NCI-H187 treated with DMSO at 0.1 percent for 48 hours (cell line): ENCODE results near the gene NFKB1.

Experiments
- DNase-seq: peaks from one replicate; lab custom pipeline; 2025; lab: John Stamatoyannopoulos, UW

Gene NFKB1

DNA sequence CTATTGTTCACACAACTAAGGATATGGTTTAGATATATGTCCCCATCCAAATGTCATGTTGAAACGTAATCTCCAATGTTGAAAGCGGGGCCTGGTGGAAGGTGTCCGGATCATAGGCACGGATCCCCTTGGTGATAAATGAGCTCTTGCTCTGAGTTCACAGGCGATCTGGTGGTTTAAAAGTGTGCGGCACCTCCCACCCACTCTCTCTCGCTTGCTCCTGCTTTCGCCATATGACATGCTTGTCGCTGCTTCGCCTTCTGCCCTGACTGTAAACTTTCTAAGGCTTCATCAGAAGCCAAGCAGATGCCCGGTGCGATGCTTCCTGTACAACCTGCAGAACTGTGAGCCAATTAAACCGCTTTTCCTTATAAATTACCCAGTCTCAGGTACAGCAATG, 128.5 kb downstream of the NFKB1 start:
- no peak for DNase-seq

DNA sequence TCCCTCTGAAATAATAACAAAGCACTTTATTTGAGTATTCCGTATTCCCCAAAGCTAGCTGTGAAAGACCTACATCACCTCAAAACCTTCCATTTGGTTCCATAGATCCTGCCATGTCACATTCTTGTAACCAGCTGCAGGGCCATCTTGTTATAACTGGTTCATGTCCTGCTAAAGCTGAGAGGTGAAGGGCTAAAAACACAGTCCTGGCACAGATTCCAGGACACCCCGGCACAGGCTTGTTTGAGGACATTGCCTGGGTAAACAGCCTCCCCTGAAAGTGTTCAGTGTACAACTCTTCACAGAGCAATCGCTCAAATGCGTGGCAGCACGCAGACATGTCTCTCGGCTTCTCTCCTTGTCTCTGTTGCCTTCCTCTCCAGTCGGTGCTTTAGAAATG, 130.5 kb downstream of the NFKB1 start:
- DNase-seq, result no peak

DNA sequence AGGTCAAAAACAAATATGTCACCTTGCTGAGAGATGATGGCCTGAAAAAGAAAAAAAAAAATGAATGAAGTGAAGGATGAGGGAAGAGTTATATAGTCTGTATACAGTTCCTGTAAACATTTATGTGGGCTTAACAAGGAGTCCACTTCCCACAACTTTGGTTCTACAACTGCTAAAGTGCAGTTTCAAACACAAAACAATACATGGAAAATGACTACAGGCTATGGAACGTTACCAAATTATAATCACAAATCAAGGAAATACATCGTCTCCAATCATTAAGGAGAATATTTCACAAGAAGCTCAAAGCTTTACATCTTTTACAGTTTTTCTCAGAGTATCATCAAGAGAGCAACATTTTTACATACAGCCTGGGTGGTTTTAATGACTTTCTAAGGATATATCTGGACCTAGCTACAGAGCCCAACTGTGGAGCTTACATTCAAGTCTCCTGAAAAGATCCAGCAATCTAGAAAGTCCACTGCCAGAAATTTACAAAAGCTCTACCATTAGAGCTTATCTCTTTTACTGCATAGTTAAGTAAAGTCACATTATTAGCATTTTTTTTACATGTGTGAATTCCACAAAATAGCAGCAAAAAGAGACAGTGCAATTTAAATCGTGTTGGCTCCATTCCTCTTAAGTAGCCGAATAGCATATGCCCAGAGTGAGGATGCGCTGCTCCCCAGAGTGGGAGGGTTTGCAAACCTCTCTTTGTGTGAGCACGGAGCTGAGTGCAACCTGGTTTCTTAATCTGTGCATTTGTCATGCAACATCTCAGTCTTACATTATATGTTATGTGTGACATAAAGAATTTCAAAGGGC, 131.3 kb downstream of the NFKB1 start:
- no peak for DNase-seq

DNA sequence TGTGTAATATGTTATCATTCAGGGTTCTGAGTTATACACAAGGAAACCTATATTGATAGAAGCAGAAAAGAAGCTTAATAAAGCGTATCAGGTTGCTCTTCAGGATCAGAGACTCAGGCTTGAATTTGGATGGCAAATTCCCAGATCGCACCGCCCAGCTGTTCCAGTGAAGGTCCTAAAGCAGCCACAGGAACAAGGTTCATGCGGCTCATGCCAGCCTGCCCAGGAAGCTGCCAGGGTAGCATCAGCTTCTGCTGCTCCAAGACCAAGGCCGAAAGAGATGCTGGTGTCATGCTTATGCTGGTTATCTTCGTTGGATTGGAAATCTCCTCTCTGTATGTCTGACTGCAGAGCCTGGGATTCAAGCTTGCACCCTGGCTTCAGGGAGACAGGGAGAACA, 131.9 kb downstream of the NFKB1 start:
- no peak for DNase-seq

DNA sequence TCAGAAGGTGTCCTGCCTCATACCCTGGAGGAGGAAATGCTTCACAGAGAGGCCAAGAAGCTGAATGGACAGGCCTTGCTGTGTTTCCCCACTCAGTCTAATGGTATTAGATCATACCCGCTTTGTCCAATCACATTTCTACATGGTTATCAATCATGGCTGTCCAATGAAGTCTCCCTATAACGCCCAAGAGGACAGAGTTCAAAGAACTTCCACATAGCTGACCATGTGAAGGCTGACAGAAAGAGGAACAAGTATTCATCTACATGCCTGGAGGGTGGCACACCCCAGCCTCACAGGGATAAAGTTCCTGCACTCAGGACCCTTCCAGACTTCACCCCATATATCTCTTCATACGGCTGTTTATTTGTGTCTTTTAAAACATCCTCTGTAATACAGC, 136.2 kb downstream of the NFKB1 start:
- DNase-seq, result no peak

DNA sequence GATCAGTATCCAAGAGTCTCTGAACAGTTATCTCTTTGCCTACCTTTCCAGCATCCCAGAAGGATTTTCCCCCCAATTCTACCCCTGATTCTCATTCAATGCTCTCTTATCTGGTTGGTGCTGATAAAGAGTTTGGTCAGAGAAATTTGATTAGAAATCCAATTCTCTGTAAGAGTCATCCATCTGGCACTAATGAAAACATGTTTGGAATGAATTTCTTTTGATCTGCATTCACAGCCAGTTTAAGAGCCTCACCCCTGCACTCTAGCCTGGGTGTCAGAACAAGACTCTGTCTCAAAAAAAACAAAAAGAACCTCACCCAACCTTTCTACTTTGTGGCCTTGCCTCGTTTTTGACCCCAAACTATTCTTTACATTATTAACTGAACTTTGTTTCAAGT, 137.5 kb downstream of the NFKB1 start:
- no peak for DNase-seq

DNA sequence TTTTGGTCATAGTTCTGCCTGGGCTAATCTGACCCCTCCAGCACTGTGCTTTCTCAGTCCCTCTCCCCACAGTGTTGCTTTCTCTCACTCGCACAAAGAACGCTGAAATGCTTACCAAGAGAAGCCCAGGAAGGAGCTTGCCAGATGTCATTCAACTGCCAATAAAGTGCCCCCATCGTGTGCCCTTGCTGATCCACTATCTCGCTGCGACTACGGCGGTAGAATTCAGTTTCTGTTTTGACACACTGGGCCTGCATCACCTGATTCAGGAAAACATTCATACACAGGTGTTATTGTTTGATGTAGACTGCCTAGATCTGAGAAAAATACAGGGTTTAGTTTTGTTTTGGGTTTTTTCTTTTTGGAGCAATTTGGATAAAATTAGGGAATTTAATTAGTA, 138.4 kb downstream of the NFKB1 start:
- DNase-seq, result no peak

DNA sequence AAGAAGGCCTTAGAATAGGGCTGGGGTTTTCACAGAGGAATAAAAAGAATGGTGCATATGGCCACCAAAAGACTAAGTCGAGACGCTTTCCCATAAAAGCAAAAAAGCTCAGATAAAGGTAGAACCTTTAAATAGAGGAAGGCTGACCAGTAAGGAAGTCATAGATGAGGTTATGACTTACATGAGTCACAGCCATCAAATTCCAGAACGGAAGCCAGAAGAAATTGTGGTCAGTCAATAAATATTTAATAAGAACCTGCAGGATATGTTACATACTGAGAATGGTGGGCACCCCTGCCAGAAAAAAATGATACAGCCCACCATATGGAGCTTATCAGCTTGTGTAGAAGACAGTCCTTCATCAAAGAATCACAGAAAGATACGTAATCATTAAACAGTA, 139.5 kb downstream of the NFKB1 start:
- DNase-seq, result no peak

DNA sequence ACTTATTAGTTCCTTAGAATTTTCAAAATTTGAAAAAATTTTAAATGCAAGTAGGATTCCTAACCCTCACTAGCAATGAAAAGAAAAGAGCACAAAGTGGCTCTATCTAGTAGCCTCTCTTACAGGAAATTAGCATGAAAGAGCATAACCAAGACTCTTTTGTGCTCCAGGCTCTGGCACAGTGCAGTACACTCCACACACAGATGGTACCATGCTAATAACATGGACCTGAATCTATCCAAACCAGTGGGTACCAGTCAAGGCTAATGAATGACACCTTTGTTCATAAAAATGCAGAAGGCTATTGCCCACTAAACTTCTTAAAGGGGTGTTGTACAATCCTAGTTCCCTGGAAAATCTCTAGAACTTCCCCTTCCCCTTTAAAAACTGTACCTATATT, 140.6 kb downstream of the NFKB1 start:
- no peak for DNase-seq

DNA sequence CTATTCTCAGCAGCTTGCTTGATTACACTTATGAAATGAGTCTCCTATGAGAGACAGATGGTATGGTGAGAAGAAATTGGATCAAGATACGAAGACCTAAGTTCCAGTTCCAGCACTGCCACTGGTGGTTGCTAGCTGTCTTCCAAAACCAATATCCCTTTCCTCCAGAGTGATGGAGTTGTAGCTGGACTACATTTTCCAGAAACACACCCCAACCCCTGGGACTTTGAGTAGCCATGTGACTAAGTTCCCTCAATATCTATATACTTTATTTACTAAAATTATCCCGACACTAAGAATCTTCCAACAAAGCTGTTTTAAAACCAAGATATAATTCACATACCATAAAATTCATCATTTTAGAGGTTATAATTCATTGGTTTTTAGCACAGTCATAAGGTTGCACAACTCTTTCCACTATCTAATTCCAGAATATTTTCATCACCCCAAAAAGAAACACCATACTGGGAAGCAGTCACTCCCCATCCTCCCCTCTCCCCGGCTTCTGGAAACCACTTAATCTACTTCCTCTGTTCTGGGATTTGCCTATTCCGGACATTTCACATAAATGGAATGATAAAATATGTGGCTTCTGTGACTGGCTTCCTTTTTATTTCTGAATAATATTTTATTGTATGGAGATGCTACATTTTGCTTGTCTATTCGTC, 141.6 kb downstream of the NFKB1 start:
- DNase-seq, result no peak

DNA sequence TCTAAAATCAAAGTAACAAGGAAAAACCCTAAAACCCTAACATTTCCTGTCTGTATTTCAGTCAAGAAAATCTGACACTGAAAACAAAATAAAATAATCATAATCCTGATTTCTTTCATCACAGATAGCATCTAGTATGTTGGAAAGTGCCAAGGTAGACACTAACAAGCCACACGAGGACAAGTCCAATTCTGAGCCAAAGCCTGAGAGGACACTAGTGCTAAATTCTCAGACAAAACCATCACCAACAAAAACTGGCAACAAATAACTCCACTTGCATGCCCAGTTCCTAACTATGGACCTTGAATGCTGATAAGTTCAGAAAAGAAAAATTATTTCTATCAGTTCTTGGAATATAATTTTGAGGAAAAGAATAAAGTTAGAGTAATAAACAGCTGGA, 146.0 kb downstream of the NFKB1 start:
- DNase-seq, result no peak

DNA sequence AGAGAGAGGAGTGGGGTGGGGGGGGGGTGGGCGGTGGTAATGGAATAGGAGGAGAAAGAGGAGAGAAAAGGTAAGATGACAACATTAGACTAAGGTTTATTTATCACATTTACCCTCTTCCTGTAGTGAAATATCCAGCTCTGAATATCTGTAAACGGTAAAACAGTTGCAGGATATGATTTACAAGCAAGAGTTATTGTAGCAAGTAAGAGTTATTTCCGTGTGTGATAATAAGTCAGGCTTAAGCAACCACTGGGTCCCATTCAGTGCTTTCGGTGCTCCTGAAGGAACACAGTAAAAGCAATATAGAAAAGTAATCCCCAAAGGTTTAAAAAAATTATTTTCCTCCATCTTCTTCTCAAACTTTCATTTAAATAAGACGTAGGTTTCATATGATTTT, 156.0 kb downstream of the NFKB1 start:
- no peak for DNase-seq

DNA sequence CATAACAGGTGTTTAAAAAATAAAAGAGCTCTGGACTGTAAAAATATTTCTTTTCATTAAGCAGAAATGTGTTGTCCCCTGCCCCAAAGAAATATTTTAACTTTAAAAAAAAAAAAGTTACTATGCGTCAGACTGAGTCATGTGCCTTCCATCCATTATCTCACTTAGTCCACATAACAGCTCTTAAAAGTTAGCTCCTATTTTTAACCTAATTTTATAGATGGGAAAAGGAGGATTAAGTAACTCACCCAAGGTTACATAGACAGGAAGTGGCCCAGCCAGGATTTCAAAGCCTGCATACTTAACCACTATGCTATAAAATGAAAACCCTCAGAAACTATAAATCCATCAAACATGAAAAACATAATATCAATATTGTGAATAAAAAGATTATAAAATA, 161.9 kb downstream of the NFKB1 start:
- no peak for DNase-seq

DNA sequence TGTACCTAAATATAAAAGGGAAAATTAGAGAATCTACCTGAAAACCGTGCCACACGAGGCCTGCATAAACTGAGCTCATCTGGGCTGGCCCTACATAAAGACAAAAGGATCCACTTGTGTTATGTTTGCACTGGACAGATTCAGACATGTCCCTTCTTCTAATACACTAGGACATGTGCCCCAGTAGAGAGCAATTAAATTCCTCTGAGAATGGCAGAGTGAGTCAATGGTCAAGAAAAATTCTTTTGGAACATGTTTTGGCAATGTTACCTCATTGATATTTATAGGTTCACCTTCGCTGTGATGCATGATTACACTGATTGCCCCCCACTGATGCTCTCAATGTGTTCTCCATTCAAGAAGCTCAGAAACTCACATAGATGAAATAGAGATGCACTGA, 164.4 kb downstream of the NFKB1 start:
- DNase-seq, result no peak
